ENCODE measurements around the gene INTS7. TPM values are rescaled to one million over a fixed set of nuclear protein-coding genes. Genes with fewer than 3 reads are reported as not detected.

INTS7 gene
- total RNA-seq, 1 donor from 2014 or later: 8.9 TPM

GRCh38 chr1:212062832-212063438, 27.6 kb upstream of the INTS7 start:
- H3K27ac Mint-ChIP-seq (ENCODE audit: unreplicated experiment): no peak overlapping the region
- H3K9me3 Mint-ChIP-seq (ENCODE audit: unreplicated experiment): no peaks in the 10 kb centered on the region
- peak; percentile 87 for TF ChIP-seq CTCF (IDR thresholded peaks at IDR 0.05; ENCODE audit: unreplicated experiment)
- H3K27me3 Mint-ChIP-seq (ENCODE audit: unreplicated experiment): no peaks in the 10 kb centered on the region
- DNase-seq (ENCODE audit: low spot score): no peak
- H3K4me1 Mint-ChIP-seq (ENCODE audit: unreplicated experiment): no peaks in the 10 kb centered on the region
- H3K4me3 Mint-ChIP-seq (ENCODE audit: unreplicated experiment): no peak overlapping the region
- no peaks in the 10 kb centered on the region for H3K36me3 Mint-ChIP-seq (ENCODE audit: low read depth, unreplicated experiment)

GRCh38 chr1:212060632-212061472, 25.5 kb upstream of the INTS7 start:
- TF ChIP-seq CTCF (IDR thresholded peaks at IDR 0.05; ENCODE audit: unreplicated experiment): no peak
- Mint-ChIP-seq H3K4me3 (ENCODE audit: unreplicated experiment) (no peak overlapping the region), H3K9me3 (ENCODE audit: unreplicated experiment) (no peaks in the 10 kb centered on the region), H3K4me1 (ENCODE audit: unreplicated experiment) (no peaks in the 10 kb centered on the region), H3K27me3 (ENCODE audit: unreplicated experiment) (no peaks in the 10 kb centered on the region), H3K36me3 (ENCODE audit: low read depth, unreplicated experiment) (no peaks in the 10 kb centered on the region), H3K27ac (ENCODE audit: unreplicated experiment) (no peak overlapping the region)
- DNase-seq (ENCODE audit: low spot score): no peak

GRCh38 chr1:212055333-212055732, 20.0 kb upstream of the INTS7 start:
- TF ChIP-seq CTCF (IDR thresholded peaks at IDR 0.05; ENCODE audit: unreplicated experiment): no peak
- no peak for DNase-seq (ENCODE audit: low spot score)
- peaks cover 3% of the 10 kb centered on the region for H3K36me3 Mint-ChIP-seq (ENCODE audit: low read depth, unreplicated experiment)
- H3K9me3 Mint-ChIP-seq (ENCODE audit: unreplicated experiment): no peaks in the 10 kb centered on the region
- no peak overlapping the region for H3K27ac Mint-ChIP-seq (ENCODE audit: unreplicated experiment)
- H3K4me1 Mint-ChIP-seq (ENCODE audit: unreplicated experiment): no peaks in the 10 kb centered on the region
- no peak overlapping the region for H3K4me3 Mint-ChIP-seq (ENCODE audit: unreplicated experiment)
- H3K27me3 Mint-ChIP-seq (ENCODE audit: unreplicated experiment): no peaks in the 10 kb centered on the region

- no peak for DNase-seq (ENCODE audit: low spot score)
- no peak for TF ChIP-seq CTCF (IDR thresholded peaks at IDR 0.05; ENCODE audit: unreplicated experiment)
- peaks cover 3% of the 10 kb centered on the region for H3K36me3 Mint-ChIP-seq (ENCODE audit: low read depth, unreplicated experiment)
- no peaks in the 10 kb centered on the region for H3K27me3 Mint-ChIP-seq (ENCODE audit: unreplicated experiment)
- H3K27ac Mint-ChIP-seq (ENCODE audit: unreplicated experiment): no peak overlapping the region
- no peak overlapping the region for H3K4me3 Mint-ChIP-seq (ENCODE audit: unreplicated experiment)
- no peaks in the 10 kb centered on the region for H3K9me3 Mint-ChIP-seq (ENCODE audit: unreplicated experiment)
- H3K4me1 Mint-ChIP-seq (ENCODE audit: unreplicated experiment): no peaks in the 10 kb centered on the region
These were observed 18.6 kb upstream of the INTS7 start for GRCh38 chr1:212053993-212054392.

- H3K4me1 Mint-ChIP-seq (ENCODE audit: unreplicated experiment): no peaks in the 10 kb centered on the region
- H3K27me3 Mint-ChIP-seq (ENCODE audit: unreplicated experiment): no peaks in the 10 kb centered on the region
- no peak overlapping the region for H3K27ac Mint-ChIP-seq (ENCODE audit: unreplicated experiment)
- TF ChIP-seq CTCF (IDR thresholded peaks at IDR 0.05; ENCODE audit: unreplicated experiment): no peak
- H3K9me3 Mint-ChIP-seq (ENCODE audit: unreplicated experiment): no peaks in the 10 kb centered on the region
- no peak overlapping the region for H3K4me3 Mint-ChIP-seq (ENCODE audit: unreplicated experiment)
- DNase-seq (ENCODE audit: low spot score): no peak
- no peaks in the 10 kb centered on the region for H3K36me3 Mint-ChIP-seq (ENCODE audit: low read depth, unreplicated experiment)
These were observed 10.6 kb upstream of the INTS7 start for GRCh38 chr1:212045981-212046380.

Measured in endothelial cell (in vitro differentiated cells).